Subcutaneous adipose tissue (tissue), 4 donors: ENCODE data around the gene CEP250. TPM values are rescaled to one million over a fixed set of nuclear protein-coding genes. Genes with fewer than 3 reads are reported as not detected.

Experiments
- total RNA-seq, 4 donors: library from RNA; depleted of rRNA; stranded (reverse); fragments of >200 nt; gene quantifications; one replicate each; pipeline ENCODE4 v1.1.0, GENCODE V29; 2016
- TF ChIP-seq, protein P1 (sequence below): fragments of 450-650 bp; IDR thresholded peaks from one replicate; pipeline ENCODE4 v1.5.1; 2016; ENCODE audit warnings: low read depth, mild to moderate bottlenecking, control low read depth, antibody characterized with exemption, moderate library complexity

The CEP250 gene
- total RNA-seq, 4 donors from 2014 or later = 6.8 to 31.6 (median 20.6) TPM

DNA sequence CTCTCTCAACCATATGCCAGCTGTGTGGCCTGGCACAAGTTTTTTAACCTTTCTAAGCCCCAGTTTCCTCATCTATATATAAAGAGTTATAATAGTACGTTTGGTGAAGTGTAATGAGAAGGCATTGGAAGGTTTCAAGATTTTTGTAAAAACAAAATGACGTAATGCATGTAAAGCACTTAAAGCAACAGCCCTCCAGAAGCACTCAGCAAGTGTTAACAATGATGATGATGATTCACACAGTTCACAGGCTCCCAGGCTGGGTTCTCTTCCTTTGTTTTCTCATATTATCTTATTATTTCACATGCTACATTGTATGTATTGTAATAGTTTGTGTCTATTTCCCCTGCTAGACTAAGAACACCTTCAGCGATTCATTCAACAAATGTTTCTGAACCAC lies 6.2 kb downstream of the CEP250 start:
- TF ChIP-seq, protein P1, sequence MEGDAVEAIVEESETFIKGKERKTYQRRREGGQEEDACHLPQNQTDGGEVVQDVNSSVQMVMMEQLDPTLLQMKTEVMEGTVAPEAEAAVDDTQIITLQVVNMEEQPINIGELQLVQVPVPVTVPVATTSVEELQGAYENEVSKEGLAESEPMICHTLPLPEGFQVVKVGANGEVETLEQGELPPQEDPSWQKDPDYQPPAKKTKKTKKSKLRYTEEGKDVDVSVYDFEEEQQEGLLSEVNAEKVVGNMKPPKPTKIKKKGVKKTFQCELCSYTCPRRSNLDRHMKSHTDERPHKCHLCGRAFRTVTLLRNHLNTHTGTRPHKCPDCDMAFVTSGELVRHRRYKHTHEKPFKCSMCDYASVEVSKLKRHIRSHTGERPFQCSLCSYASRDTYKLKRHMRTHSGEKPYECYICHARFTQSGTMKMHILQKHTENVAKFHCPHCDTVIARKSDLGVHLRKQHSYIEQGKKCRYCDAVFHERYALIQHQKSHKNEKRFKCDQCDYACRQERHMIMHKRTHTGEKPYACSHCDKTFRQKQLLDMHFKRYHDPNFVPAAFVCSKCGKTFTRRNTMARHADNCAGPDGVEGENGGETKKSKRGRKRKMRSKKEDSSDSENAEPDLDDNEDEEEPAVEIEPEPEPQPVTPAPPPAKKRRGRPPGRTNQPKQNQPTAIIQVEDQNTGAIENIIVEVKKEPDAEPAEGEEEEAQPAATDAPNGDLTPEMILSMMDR = no peak

DNA sequence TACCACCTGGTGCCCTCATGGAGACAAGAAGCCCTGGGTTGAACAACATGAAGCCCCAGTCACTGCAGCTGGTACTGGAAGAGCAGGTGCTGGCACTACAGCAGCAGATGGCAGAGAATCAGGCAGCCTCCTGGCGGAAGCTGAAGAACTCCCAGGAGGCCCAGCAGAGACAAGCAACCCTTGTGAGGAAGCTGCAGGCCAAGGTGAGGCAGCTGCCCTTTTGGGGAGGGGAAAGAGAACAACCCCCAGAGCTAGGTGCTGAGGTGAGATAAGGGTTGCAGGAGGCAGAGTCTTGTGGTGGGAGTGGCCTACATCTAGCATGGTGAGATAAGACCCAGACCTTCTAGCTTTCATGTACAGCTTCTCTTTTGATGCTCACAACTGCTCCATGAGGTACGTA lies 7.0 kb downstream of the CEP250 start:
- TF ChIP-seq, protein P1 = no peak

DNA sequence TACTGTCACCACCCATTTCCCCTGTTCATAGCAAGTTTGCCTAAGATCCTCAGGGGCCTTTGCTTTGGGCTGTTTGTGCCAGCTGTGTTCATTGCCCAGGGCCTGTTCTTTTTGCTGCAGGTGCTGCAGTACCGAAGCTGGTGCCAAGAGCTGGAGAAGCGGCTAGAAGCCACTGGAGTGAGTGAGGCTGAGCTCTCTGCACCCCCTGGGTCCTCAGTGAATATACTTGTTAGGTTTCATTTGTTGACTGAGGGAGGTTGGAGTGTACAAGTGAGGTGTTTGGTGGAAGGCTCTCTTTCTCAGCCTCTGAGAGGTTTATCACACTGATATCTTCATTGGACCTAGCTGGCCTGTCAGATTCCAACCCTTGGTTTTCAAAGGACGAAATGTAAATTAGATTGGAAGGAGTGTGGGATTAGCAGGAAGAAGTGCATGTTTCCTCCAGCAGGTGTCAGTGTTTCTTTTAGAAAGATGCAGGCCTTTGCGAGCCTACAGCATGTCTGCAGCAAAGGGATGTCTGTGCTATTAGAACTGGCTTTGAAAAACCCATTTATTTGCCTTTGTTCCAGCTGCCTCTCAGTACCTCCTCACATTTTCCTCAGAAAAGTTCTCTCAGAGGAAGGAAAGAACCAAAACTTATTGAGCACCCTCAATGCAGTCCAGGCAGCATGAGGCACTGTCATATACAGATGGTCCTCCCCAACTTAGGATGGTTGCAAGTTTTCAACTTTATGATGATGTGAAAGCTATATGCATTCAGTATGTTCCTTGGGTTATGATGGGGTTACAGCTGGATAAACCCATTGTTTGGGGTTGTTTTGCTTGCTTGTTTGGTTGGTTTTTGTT lies 8.3 kb downstream of the CEP250 start:
- TF ChIP-seq, protein P1 = no peak

DNA sequence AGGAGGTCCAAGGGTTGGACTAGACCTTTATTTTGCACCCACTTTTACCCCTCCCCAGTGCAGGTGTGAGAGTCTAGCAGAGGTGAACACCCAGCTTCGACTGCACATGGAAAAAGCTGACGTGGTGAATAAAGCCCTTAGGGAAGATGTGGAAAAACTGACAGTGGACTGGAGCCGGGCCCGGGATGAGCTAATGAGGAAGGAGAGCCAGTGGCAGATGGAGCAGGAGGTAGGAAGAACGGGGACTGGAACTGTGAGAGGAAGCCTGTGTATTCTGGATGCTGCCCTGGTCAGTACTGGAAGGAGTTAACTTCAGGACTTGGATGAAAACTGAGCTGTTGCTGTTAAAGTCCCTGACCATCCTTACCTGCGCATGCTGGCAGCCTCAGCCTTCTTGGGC lies 10.6 kb downstream of the CEP250 start:
- TF ChIP-seq, protein P1 = no peak

DNA sequence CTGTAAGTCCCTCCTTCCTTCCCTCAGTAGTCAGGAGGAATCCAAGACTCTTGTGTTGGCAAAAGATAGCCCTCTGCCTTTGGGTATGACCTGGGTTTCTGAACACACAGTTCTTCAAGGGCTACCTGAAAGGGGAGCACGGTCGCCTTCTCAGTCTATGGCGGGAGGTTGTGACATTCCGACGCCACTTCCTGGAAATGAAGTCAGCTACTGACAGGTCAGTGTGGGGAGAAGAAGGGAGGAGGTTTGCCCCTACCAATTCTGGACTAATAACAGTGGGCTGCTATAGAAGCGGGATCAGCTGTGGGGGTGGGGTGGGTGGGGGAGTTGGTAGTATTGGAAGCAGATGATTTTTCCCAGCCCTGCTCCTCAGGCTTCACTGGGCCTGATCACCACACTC lies 11.5 kb downstream of the CEP250 start:
- TF ChIP-seq, protein P1 = no peak

DNA sequence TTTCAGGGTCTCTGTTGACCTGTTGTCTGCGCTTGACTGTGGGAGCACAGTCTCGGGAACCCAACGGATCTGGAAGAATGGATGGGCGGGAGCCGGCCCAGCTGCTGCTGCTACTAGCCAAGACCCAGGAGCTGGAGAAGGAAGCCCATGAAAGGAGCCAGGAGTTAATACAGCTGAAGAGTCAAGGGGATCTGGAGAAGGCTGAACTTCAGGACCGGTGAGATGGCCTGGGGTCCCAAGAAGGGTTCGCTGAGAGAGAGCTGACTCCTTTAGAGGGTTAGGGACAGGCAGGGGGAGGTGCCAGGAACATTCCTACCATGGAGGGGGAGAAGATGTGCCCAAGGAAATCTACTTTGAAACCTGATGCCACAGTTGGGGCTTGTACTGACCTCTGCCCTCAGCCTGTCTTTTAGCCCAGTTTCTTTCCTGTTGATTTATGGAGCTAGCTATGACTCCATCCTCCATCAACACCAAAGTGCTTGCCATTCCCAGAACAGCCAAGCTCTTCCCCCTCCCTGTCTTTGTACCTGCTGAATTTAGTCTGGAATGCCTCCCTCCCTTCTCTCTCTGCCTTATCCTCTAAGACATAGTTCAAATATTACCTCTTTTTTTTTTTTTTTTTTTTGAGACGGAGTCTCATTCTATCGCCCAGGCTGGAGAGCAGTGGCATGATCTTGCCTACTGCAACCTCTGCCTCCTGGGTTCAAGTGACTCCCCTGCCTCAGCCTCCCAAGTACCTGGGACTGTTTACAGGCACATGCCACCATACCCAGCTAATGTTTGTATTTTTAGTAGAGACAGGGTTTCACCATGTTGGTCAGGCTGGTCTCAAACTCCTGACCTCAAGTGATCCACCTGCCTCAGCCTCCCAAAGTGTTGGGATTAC lies 12.2 kb downstream of the CEP250 start:
- TF ChIP-seq, protein P1 = no peak

DNA sequence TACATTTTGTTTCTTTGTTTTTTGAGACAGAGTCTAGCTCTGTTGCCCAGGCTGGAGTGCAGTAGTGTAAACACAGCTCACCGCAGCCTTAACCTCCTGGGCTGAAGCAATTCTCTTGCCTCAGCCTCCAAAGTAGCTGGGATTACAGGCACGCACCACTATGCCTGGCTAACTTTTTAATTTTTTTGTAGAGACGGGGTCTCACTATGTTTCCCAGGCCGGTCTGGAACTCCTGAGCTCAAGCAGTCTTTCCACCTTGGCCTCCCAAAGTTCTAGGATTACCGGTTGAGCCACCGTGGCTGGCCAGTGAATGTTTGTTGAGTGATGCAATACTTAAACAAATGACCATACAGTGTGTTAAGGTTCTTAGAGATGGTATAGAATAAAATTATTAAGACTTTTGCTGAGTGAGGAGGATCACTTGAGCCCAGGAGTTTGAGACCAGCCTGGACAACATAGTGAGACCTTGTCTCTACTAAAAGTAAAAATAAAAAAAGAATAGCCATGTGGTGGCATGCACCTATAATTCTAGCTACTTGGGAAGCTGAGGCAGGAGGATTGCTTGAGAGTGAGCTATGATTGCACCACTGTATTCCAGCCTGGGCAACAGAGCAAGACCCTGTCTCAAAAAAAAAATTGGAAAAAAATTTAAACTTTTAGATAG lies 13.4 kb downstream of the CEP250 start:
- TF ChIP-seq, protein P1 = no peak
